ENCODE measurements around the gene ASB1. TPM values are rescaled to one million over a fixed set of nuclear protein-coding genes. Genes with fewer than 3 reads are reported as not detected.

ASB1 gene
- total RNA-seq, 1 experiment from 2014 or later = 28.9 TPM

GRCh38 chr2:238498188-238498587 is 71.5 kb downstream of the ASB1 start:
- no TSS peak for BruUV-seq (replicated peaks)
- H3K9ac ChIP-seq (ENCODE audit: low read length) = no peak overlapping the region
- CTCF ChIA-PET = no interaction called here

DNA sequence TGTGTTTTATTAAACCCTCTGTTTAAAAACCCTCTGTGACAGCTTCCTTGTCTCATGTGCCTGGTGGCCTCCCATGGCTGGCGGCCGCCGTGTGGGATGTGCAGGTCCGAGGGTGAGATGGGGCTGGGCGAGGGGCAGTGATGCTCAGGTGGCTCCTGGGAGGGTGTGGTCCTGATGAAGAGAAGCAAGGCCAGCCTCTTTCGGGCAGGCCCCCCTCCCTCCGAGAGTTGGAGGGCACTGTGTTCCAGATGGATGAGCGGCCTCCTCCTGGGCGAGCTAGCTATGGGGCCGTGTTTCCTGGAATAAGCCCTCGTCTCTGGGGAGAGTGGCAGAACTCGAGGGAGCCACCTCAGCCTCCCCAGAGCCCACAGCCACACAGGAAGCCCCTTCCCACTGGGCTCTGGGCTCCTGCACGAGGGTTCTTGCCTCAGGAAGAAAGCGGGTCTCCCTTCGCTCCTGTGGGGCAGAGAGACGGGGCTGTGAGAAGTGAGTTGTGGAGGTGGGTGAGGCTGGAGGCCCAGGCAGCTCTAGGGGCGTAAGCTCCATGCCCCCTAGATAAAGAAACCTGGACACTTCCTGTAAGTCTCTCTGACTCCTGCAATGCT is 72.1 kb downstream of the ASB1 start:
- Histone ChIP-seq H3K27ac (ENCODE audit: low read length) (no peak overlapping the region), H3K27me3 (ENCODE audit: low read length) (no peaks in the 10 kb centered on the region), H3K9ac (ENCODE audit: low read length) (no peak overlapping the region), H3K9me2 (replicated peaks; ENCODE audit: low read length) (no peaks in the 10 kb centered on the region), H2AFZ (ENCODE audit: low read length) (no peak overlapping the region), H3K36me3 (ENCODE audit: low read depth, low read length) (no peaks in the 10 kb centered on the region), H3K79me2 (ENCODE audit: low read length) (no peaks in the 10 kb centered on the region), H3K4me2 (ENCODE audit: low read length) (no peak overlapping the region), H3K4me1 (ENCODE audit: insufficient read depth, low read length) (no peaks in the 10 kb centered on the region; the same call in 1 of the 2 replicates), H4K20me1 (ENCODE audit: low read length) (no peaks in the 10 kb centered on the region), H3K9me3 (ENCODE audit: low read length) (no peaks in the 10 kb centered on the region), H3F3A (ENCODE audit: low read length, unreplicated experiment) (no peaks in the 10 kb centered on the region), H3K4me3 (ENCODE audit: low read length) (no peak overlapping the region)
- ATAC-seq (no peak), DNase-seq (no peak)
- ChIA-PET CTCF (no interaction called here), POLR2A (ENCODE audit: unreplicated experiment) (no interaction called here)
- intact Hi-C loops (cut with micrococcal nuclease) = no loop called here
- BruUV-seq (replicated peaks) = no TSS peak
- no peak for TF ChIP-seq EZH2phosphoT487 (IDR thresholded peaks at IDR 0.05; ENCODE audit: borderline replicate concordance, low read length)
- no peak for TF ChIP-seq CTCF (conservative IDR thresholded peaks at IDR 0.05; ENCODE audit: low read depth, low read length)
- TF ChIP-seq EZH2 (IDR thresholded peaks at IDR 0.05; ENCODE audit: low read length, unreplicated experiment) = no peak

More at GRCh38 chr2:238498188-238498587, 71.5 kb downstream of the ASB1 start:
- DNase-seq = no peak
- no peak overlapping the region for H3K4me3 ChIP-seq (ENCODE audit: low read length)
- H3K36me3 ChIP-seq (ENCODE audit: low read depth, low read length) = no peaks in the 10 kb centered on the region
- H3F3A ChIP-seq (ENCODE audit: low read length, unreplicated experiment) = no peaks in the 10 kb centered on the region
- no peaks in the 10 kb centered on the region; the same call in 1 of the 2 replicates for H3K4me1 ChIP-seq (ENCODE audit: insufficient read depth, low read length)
- no peak overlapping the region for H3K27ac ChIP-seq (ENCODE audit: low read length)
- H3K4me2 ChIP-seq (ENCODE audit: low read length) = no peak overlapping the region
- POLR2A ChIA-PET (ENCODE audit: unreplicated experiment) = no interaction called here
- H4K20me1 ChIP-seq (ENCODE audit: low read length) = no peaks in the 10 kb centered on the region
- intact Hi-C loops (cut with micrococcal nuclease) = no loop called here
- H3K79me2 ChIP-seq (ENCODE audit: low read length) = no peaks in the 10 kb centered on the region
- H3K9me2 ChIP-seq (replicated peaks; ENCODE audit: low read length) = no peaks in the 10 kb centered on the region
- ATAC-seq = no peak
- no peaks in the 10 kb centered on the region for H3K9me3 ChIP-seq (ENCODE audit: low read length)
- H2AFZ ChIP-seq (ENCODE audit: low read length) = no peak overlapping the region
- no peaks in the 10 kb centered on the region for H3K27me3 ChIP-seq (ENCODE audit: low read length)
- TF ChIP-seq CTCF (conservative IDR thresholded peaks at IDR 0.05; ENCODE audit: low read depth, low read length) (no peak), EZH2 (IDR thresholded peaks at IDR 0.05; ENCODE audit: low read length, unreplicated experiment) (no peak)

DNA sequence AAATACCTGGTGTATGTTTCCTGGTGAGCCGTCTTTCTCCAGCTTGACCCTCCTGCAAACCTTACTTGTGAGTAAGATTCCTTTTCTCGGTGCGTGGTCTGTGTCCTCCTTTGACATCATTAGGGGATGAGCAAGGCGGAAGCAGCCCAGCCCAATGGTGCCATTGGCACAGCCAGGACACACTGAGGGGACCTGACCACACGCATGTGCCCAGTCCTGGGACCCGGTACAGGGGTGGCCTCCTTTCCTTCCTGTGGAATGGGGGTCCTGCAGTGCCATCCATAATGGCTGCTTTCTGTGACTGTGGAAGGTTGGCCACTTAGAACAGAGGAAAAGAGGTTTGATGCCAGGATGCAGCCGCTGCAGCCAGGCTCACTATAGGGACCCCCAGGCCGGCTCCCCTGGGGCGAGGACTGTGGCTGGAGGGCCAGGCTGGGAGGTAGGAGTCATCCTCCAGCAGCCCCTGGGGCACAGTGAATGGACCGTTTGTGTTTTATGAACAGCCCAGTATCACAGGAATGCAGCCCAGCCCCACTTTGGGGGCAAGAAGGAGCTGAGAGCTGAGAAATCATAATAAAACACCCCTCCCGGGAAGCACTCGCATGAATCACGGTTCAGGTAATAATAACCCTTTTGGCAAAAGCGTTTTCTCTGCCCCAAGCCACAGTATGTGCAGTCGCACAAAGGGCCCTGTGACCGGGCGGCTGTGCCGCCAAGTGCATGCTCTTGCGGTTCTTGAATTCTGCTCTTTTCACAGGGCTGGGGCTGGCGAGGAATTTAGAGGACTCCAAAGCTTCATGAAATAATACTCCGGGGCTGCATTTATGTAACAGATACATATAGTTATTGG is 73.2 kb downstream of the ASB1 start:
- no peaks in the 10 kb centered on the region for H3K9me3 ChIP-seq (ENCODE audit: low read length)
- CTCF ChIA-PET = no interaction called here
- no peak for ATAC-seq
- H2AFZ ChIP-seq (ENCODE audit: low read length) = no peak overlapping the region
- H3K9me2 ChIP-seq (replicated peaks; ENCODE audit: low read length) = no peaks in the 10 kb centered on the region
- H3K4me2 ChIP-seq (ENCODE audit: low read length) = no peak overlapping the region
- H3K79me2 ChIP-seq (ENCODE audit: low read length) = no peaks in the 10 kb centered on the region
- POLR2A ChIA-PET (ENCODE audit: unreplicated experiment) = no interaction called here
- intact Hi-C loops (cut with micrococcal nuclease) = no loop called here
- H3K27me3 ChIP-seq (ENCODE audit: low read length) = no peaks in the 10 kb centered on the region
- TF ChIP-seq EZH2phosphoT487 (IDR thresholded peaks at IDR 0.05; ENCODE audit: borderline replicate concordance, low read length) = no peak
- no peak for TF ChIP-seq CTCF (conservative IDR thresholded peaks at IDR 0.05; ENCODE audit: low read depth, low read length)
- no peak for TF ChIP-seq EZH2 (IDR thresholded peaks at IDR 0.05; ENCODE audit: low read length, unreplicated experiment)
- H3K4me1 ChIP-seq (ENCODE audit: insufficient read depth, low read length) = no peaks in the 10 kb centered on the region
- no peak overlapping the region for H3K4me3 ChIP-seq (ENCODE audit: low read length)
- BruUV-seq (replicated peaks) = no TSS peak
- H3K27ac ChIP-seq (ENCODE audit: low read length) = no peak overlapping the region
- H3F3A ChIP-seq (ENCODE audit: low read length, unreplicated experiment) = no peaks in the 10 kb centered on the region
- H3K36me3 ChIP-seq (ENCODE audit: low read depth, low read length) = no peaks in the 10 kb centered on the region
- H4K20me1 ChIP-seq (ENCODE audit: low read length) = no peaks in the 10 kb centered on the region
- peak; percentile 19 for DNase-seq
- no peak overlapping the region for H3K9ac ChIP-seq (ENCODE audit: low read length)
